Measurements from ENCODE around the gene CACNG4. TPM values are rescaled to one million over a fixed set of nuclear protein-coding genes. Genes with fewer than 3 reads are reported as not detected.

CACNG4 gene
- total RNA-seq, 1 experiment from 2014 or later: 46.3 TPM

DNA sequence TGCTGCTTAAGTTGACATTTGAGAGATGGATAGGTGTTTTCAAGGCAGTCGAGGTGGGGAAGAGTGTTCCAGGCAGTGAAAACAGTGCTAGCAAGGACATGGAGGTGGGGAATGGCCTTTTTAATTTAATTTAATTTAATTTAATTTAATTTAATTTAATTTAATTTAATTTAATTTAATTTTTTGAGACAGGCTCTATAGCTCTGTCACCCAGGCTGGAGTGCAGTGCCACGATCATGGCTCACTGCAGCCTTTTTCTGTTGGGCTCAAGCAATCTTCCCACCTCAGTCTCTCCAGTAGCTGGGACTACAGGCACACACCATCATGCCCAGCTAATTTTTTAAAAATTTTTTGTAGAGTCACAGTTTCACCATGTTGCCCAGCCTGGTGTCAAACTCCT is 32.2 kb upstream of the CACNG4 start:
- Histone ChIP-seq H2AFZ (no peak overlapping the region), H3K9me2 (ENCODE audit: insufficient read depth) (no peaks in the 10 kb centered on the region), H3K27me3 (ENCODE audit: insufficient read depth, low read depth) (no peaks in the 10 kb centered on the region), H3F3A (ENCODE audit: insufficient read depth, low read depth) (no peaks in the 10 kb centered on the region), H3K4me1 (replicated peaks; ENCODE audit: insufficient read depth) (no peaks in the 10 kb centered on the region), H3K4me3 (no peak overlapping the region), H3K9me3 (ENCODE audit: insufficient read depth, low read depth) (no peaks in the 10 kb centered on the region), H3K79me2 (ENCODE audit: low read depth) (no peaks in the 10 kb centered on the region), H3K27ac (no peak overlapping the region), H3K4me2 (no peak overlapping the region), H3K36me3 (ENCODE audit: low read depth) (no peaks in the 10 kb centered on the region), H4K20me1 (ENCODE audit: insufficient read depth) (no peaks in the 10 kb centered on the region)
- DNase-seq: no peak
- ChIA-PET CTCF (no interaction called here), POLR2A (ENCODE audit: unreplicated experiment) (no interaction called here)
- BruUV-seq (replicated peaks): no TSS peak
- intact Hi-C loops (cut with micrococcal nuclease; ENCODE audit: unreplicated experiment): no loop called here
- TF ChIP-seq, protein P1, sequence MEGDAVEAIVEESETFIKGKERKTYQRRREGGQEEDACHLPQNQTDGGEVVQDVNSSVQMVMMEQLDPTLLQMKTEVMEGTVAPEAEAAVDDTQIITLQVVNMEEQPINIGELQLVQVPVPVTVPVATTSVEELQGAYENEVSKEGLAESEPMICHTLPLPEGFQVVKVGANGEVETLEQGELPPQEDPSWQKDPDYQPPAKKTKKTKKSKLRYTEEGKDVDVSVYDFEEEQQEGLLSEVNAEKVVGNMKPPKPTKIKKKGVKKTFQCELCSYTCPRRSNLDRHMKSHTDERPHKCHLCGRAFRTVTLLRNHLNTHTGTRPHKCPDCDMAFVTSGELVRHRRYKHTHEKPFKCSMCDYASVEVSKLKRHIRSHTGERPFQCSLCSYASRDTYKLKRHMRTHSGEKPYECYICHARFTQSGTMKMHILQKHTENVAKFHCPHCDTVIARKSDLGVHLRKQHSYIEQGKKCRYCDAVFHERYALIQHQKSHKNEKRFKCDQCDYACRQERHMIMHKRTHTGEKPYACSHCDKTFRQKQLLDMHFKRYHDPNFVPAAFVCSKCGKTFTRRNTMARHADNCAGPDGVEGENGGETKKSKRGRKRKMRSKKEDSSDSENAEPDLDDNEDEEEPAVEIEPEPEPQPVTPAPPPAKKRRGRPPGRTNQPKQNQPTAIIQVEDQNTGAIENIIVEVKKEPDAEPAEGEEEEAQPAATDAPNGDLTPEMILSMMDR (conservative IDR thresholded peaks at IDR 0.05): no peak
- TF ChIP-seq EZH2 (IDR thresholded peaks at IDR 0.05; ENCODE audit: low read depth): no peak

DNA sequence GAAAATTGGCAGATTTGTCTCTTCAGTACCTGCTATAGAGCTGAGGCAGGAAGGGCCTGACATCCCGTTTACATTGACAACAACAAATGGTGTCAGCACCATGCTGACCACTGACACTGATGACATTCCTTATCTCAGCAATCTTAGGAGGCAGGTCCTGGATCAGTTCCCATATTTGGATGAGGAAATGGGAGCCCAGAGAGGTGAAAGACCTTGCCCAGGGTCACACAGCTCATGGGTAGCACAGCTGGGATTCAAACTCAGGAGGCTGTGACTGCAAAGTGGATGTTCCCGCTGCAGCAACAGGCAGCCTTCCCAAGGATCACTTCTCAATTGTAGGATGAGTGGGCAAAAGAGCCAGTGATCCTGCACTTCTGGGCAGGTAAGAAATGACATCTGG is 30.5 kb upstream of the CACNG4 start:
- CTCF ChIA-PET: no interaction called here
- intact Hi-C loops (cut with micrococcal nuclease; ENCODE audit: unreplicated experiment): no loop called here
- no peak for TF ChIP-seq EZH2 (IDR thresholded peaks at IDR 0.05; ENCODE audit: low read depth)
- TF ChIP-seq, protein P1 (conservative IDR thresholded peaks at IDR 0.05): no peak
- POLR2A ChIA-PET (ENCODE audit: unreplicated experiment): no interaction called here
- no peaks in the 10 kb centered on the region for H3K4me1 ChIP-seq (replicated peaks; ENCODE audit: insufficient read depth)
- no peaks in the 10 kb centered on the region for H3F3A ChIP-seq (ENCODE audit: insufficient read depth, low read depth)
- H3K79me2 ChIP-seq (ENCODE audit: low read depth): no peaks in the 10 kb centered on the region
- no peaks in the 10 kb centered on the region for H3K9me3 ChIP-seq (ENCODE audit: insufficient read depth, low read depth)
- H3K4me3 ChIP-seq: no peak overlapping the region
- BruUV-seq (replicated peaks): no TSS peak
- no peaks in the 10 kb centered on the region for H3K36me3 ChIP-seq (ENCODE audit: low read depth)
- H3K9me2 ChIP-seq (ENCODE audit: insufficient read depth): no peaks in the 10 kb centered on the region
- DNase-seq: no peak
- H3K27me3 ChIP-seq (ENCODE audit: insufficient read depth, low read depth): no peaks in the 10 kb centered on the region
- no peak overlapping the region for H2AFZ ChIP-seq
- H3K4me2 ChIP-seq: no peak overlapping the region
- no peak overlapping the region for H3K27ac ChIP-seq
- H4K20me1 ChIP-seq (ENCODE audit: insufficient read depth): no peaks in the 10 kb centered on the region

GRCh38 chr17:66935717-66936116 is 28.8 kb upstream of the CACNG4 start:
- Histone ChIP-seq H3K9me2 (ENCODE audit: insufficient read depth) (no peaks in the 10 kb centered on the region), H3K27me3 (ENCODE audit: insufficient read depth, low read depth) (no peaks in the 10 kb centered on the region), H3K9me3 (ENCODE audit: insufficient read depth, low read depth) (no peaks in the 10 kb centered on the region), H3K27ac (no peak overlapping the region), H3K4me2 (no peak overlapping the region), H3K4me1 (replicated peaks; ENCODE audit: insufficient read depth) (no peaks in the 10 kb centered on the region), H3K36me3 (ENCODE audit: low read depth) (no peaks in the 10 kb centered on the region), H3K4me3 (no peak overlapping the region), H3F3A (ENCODE audit: insufficient read depth, low read depth) (no peaks in the 10 kb centered on the region), H2AFZ (no peak overlapping the region), H4K20me1 (ENCODE audit: insufficient read depth) (no peaks in the 10 kb centered on the region), H3K79me2 (ENCODE audit: low read depth) (no peaks in the 10 kb centered on the region)
- intact Hi-C loops (cut with micrococcal nuclease; ENCODE audit: unreplicated experiment): no loop called here
- no peak for TF ChIP-seq EZH2 (IDR thresholded peaks at IDR 0.05; ENCODE audit: low read depth)
- TF ChIP-seq, protein P1 (conservative IDR thresholded peaks at IDR 0.05): no peak
- no peak for DNase-seq
- ChIA-PET CTCF (no interaction called here), POLR2A (ENCODE audit: unreplicated experiment) (no interaction called here)
- BruUV-seq (replicated peaks): no TSS peak

Measured in PC-9 (cell line).